ENCODE measurements around the gene RAD9A.
"Not testable (repeated sequence)": the region's sequence is repeated elsewhere in the genome, so short reads cannot be mapped to it uniquely, and the experiment has no call there.

RAD9A gene

GRCh38 chr11:67410984-67411784 lies 19.4 kb downstream of the RAD9A start:
- no peak for DNase-seq

- no peak for DNase-seq
Observed at GRCh38 chr11:67411785-67412152, 20.0 kb downstream of the RAD9A start.

GRCh38 chr11:67412495-67413179 lies 20.9 kb downstream of the RAD9A start:
- DNase-seq, result no peak

- no peak for DNase-seq
Observed at GRCh38 chr11:67413266-67413849, 21.6 kb downstream of the RAD9A start.

- no peak for DNase-seq
Observed at GRCh38 chr11:67415501-67416304, 23.9 kb downstream of the RAD9A start, which contains the start of gene CARNS1. TSS of gene CARNS1 (plus strand) at chr11:67415678. CDS start at chr11:67416200, 522 bp downstream.

- no peak for DNase-seq
Observed at GRCh38 chr11:67416416-67417335, 24.9 kb downstream of the RAD9A start.

GRCh38 chr11:67417425-67417824 lies 25.6 kb downstream of the RAD9A start:
- no peak for DNase-seq

GRCh38 chr11:67418476-67419281 lies 26.9 kb downstream of the RAD9A start:
- DNase-seq, result no peak

- no peak for DNase-seq
Observed at GRCh38 chr11:67419325-67420049, 27.7 kb downstream of the RAD9A start.

GRCh38 chr11:67420147-67420645 lies 28.4 kb downstream of the RAD9A start:
- no peak for DNase-seq

GRCh38 chr11:67420646-67421429 lies 29.1 kb downstream of the RAD9A start:
- peak; percentile 90 for DNase-seq

GRCh38 chr11:67421430-67422031 lies 29.7 kb downstream of the RAD9A start:
- DNase-seq, result no peak

GRCh38 chr11:67422891-67423290 lies 31.1 kb downstream of the RAD9A start:
- DNase-seq, result no peak

- no peak for DNase-seq
Observed at GRCh38 chr11:67423466-67423865, 31.7 kb downstream of the RAD9A start.

- DNase-seq, result no peak
Observed at GRCh38 chr11:67423891-67424613, 32.3 kb downstream of the RAD9A start.

GRCh38 chr11:67427364-67427859 lies 35.6 kb downstream of the RAD9A start:
- DNase-seq, result not testable (repeated sequence)

GRCh38 chr11:67428052-67429001 lies 36.5 kb downstream of the RAD9A start, which contains the start of gene RPS6KB2:
TSS of gene RPS6KB2 (plus strand) at chr11:67428494. CDS start at chr11:67428546, 52 bp downstream.
- peak; percentile 97 for DNase-seq
